ENCODE measurements around the gene ITPR3.

- TF ChIP-seq RAD21 (IDR thresholded peaks at IDR 0.05) (no peak), GABPA (IDR thresholded peaks at IDR 0.05 in 1 of 2, conservative IDR thresholded peaks at IDR 0.05 in 1 of 2) (no peak), JUND (IDR thresholded peaks at IDR 0.05) (no peak), TAF1 (conservative IDR thresholded peaks at IDR 0.05) (no peak), ZBTB33 (IDR thresholded peaks at IDR 0.05) (no peak)
- TF ChIP-seq, protein P1, sequence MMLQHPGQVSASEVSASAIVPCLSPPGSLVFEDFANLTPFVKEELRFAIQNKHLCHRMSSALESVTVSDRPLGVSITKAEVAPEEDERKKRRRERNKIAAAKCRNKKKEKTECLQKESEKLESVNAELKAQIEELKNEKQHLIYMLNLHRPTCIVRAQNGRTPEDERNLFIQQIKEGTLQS (IDR thresholded peaks at IDR 0.05) = no peak
- TF ChIP-seq, protein P2, sequence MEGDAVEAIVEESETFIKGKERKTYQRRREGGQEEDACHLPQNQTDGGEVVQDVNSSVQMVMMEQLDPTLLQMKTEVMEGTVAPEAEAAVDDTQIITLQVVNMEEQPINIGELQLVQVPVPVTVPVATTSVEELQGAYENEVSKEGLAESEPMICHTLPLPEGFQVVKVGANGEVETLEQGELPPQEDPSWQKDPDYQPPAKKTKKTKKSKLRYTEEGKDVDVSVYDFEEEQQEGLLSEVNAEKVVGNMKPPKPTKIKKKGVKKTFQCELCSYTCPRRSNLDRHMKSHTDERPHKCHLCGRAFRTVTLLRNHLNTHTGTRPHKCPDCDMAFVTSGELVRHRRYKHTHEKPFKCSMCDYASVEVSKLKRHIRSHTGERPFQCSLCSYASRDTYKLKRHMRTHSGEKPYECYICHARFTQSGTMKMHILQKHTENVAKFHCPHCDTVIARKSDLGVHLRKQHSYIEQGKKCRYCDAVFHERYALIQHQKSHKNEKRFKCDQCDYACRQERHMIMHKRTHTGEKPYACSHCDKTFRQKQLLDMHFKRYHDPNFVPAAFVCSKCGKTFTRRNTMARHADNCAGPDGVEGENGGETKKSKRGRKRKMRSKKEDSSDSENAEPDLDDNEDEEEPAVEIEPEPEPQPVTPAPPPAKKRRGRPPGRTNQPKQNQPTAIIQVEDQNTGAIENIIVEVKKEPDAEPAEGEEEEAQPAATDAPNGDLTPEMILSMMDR (IDR thresholded peaks at IDR 0.05; ENCODE audit: low read depth, low read length, missing input control) = no peak
These were observed 50.0 kb downstream of the ITPR3 start for GRCh38 chr6:33670971-33671743.
